GM18951 (cell line): ENCODE measurements around the gene MAML3.

Experiments used
- POLR2A ChIP-seq: IDR thresholded peaks from 4 replicates; pipeline ENCODE4 v1.6.1; 2011; ENCODE audit warnings: mild to moderate bottlenecking; ENCODE audit not compliant: insufficient read length, insufficient read depth; ENCODE audit errors: extremely low read depth
- in situ Hi-C: fragments of 300-500 bp; cut with MboI; formaldehyde crosslinking; loops from one replicate; pipeline ENCODE4 v1.12.0; 2022; ENCODE audit warnings: low sequenced_read_pairs, mixed read lengths, inconsistent platforms; ENCODE audit not compliant: unreplicated experiment

Gene MAML3

GRCh38 chr4:139764686-139765310 is 389.2 kb downstream of the MAML3 start:
- TF ChIP-seq POLR2A = no peak
- in situ Hi-C loops = no loop called here

DNA sequence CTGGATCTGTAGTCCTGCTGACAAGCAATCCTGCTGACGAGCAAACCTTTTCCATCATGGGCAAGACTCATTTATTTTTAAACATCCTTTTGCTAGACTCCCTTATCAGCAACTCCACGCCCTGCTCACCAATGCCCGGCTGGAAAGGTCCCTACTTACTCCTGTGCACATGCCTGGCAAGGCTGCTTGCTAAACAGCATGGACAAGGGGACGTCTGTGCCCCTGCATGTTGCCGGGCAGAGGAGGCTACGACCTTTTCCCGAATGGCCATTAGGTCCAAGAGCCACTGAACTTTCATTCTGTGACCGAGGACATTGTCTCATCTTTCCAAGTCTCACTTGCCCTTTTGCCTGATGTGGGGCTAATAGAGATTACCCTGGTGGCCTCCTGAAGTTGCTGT is 389.8 kb downstream of the MAML3 start:
- in situ Hi-C loops = no loop called here
- TF ChIP-seq POLR2A = no peak

DNA sequence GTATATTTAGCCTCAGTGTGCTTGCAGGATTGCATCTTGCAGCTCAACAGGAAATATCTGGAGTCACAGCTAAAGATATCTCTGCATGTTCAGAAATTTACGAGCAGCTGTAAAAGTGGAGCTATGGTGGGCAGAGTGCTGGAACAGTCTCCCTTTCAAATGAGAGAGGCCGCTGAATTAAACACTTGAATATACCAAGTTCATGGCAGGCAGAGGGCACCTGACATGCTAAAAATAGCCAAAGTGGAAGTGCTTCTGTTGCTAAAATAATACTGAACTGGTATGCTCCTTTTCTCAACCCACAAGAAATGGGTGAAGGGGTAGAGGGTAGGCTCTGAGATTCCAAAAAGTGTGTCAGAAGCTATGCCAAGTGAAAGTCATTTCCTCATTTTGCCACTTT is 390.3 kb downstream of the MAML3 start:
- in situ Hi-C loops = no loop called here

GRCh38 chr4:139763205-139763604 is 390.8 kb downstream of the MAML3 start:
- in situ Hi-C loops = no loop called here

More for the DNA sequence above, 390.3 kb downstream of the MAML3 start:
- TF ChIP-seq POLR2A = no peak

DNA sequence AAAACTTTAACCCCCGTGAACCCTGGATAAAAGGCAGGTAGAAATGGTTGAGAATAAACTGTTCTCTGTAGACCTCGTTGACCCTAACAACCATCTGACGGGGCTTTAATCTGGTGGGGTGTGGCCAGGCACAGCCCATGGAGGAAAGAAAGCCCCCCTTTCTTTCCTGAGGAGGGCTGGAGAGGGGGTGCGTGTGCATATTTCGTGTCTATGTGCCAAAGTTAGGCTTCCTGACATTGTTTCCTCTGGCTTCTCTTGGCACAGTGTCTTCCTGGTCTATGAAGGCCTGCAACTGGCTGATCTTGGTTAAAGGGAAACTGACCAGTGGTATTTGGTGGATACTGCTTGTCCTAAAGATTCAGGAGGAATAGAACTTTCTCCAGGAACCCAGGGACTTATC is 391.3 kb downstream of the MAML3 start:
- no peak for TF ChIP-seq POLR2A
- in situ Hi-C loops = no loop called here

More at GRCh38 chr4:139763205-139763604, 390.8 kb downstream of the MAML3 start:
- no peak for TF ChIP-seq POLR2A

GRCh38 chr4:139761461-139761860 is 392.5 kb downstream of the MAML3 start:
- in situ Hi-C loops = no loop called here
- no peak for TF ChIP-seq POLR2A

- no peak for TF ChIP-seq POLR2A
- in situ Hi-C loops = no loop called here
Observed at GRCh38 chr4:139760567-139760966, 393.4 kb downstream of the MAML3 start.

DNA sequence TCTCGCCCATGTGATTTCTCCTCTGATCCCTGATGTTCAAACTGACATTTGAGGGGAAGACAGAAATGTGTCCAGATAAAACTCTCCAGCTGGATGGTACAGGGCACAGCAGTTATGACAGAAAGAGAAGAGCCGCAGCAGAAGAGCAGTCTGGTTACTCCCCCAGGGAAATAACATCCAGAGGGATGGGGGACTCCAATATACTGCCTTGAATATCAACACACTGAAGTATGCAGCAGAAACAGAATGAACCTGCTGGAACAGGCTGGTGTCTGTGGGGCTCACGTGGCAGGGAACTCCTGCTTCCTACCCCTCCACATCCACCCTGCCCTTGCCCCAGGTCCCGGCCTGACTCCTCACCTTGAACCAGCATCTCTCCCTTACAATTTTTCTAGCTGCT is 394.9 kb downstream of the MAML3 start:
- TF ChIP-seq POLR2A = no peak
- in situ Hi-C loops = no loop called here

DNA sequence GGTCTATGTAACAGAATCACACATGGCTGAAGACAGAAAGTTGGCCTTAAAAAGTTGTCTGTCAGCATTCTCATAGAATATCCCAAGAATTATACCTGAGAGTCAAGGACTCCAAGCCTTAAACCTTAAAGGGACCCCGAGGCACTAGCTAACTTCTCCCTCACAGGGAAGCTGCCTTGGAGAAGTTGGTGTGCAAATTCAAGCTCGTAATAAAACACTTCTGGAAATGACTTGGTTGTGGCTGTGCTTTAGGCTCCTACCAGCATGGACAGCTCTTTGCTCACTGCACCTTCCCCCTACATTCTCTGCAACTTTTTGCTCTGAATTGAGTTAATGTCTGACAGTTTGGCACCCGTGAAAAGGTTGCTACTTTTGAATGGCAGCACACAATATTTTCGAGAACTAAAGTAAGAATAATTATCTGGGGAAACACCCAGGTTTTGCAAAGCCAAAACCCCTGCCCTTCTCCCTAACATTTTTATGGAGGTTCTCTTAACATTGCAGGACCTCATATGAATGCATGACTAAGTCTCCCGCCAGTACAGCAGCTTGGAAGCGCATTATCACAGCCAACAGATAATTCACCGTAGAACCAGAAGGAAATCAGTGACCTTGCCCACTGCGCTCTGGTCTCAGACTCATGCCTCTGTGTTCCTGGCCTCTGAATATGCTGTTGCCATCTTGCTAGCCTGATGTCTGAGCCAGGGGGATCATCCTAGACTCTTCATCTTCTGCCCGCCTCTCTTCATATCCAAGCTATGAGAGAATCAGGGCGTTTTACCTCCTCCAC is 397.4 kb downstream of the MAML3 start:
- TF ChIP-seq POLR2A = no peak
- in situ Hi-C loops = no loop called here

GRCh38 chr4:139754938-139755337 is 399.0 kb downstream of the MAML3 start:
- no peak for TF ChIP-seq POLR2A
- in situ Hi-C loops = no loop called here

DNA sequence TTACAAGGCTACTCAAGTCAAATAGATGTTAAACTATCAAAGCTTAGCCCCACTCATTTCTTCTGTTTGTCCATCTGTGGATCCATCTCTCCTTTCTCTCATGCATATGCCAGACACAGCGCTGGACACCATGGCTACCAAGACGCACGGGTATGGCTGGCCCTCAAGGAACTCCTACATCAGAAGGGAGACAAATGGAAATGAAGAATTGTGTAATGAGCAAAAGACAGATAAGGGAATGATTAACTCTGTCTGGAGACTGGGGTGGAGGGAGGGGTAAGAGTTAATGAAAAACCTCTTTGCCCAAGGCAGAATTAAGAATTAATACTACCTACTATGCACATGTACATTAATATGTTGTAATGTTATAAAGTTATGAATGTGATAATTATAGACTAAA is 400.3 kb downstream of the MAML3 start:
- TF ChIP-seq POLR2A = no peak
- in situ Hi-C loops = no loop called here

DNA sequence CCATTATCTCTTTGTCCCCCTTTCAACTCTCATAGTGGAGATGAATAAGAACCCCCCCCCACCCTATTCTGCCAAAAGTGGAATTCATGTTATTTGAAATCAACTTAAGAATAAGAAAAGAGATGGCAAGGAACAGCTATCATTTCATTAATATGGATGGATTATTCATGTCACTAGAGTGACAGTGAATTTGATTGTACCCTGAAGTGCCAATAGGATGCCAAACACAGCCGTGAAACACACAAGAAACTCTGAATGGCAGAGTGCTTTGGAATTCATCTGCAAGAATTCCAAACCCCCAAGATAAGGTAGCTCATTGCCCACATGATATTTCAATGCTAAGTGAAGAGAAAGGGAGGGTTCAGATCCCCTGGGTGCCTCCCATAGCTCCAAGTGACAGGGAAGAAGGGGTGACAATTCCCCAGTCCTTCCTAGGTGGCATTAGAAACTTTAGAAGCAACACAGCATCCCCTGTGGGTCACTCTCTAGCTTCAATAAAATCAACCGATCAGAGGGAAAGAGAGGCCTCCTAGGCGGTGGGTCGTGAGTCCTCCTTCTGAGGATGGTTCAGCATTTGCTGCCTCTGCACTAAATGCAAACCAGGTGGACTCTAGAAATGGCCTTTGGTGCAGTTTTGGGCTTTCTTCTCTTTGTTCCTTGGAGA is 404.0 kb downstream of the MAML3 start:
- no peak for TF ChIP-seq POLR2A
- in situ Hi-C loops = no loop called here

- TF ChIP-seq POLR2A = no peak
- in situ Hi-C loops = no loop called here
Observed at GRCh38 chr4:139749338-139749737, 404.6 kb downstream of the MAML3 start.

GRCh38 chr4:139746431-139747171 is 407.4 kb downstream of the MAML3 start:
- in situ Hi-C loops = no loop called here
- no peak for TF ChIP-seq POLR2A
